Measurements from ENCODE around the gene ASCL2. TPM values are rescaled to one million over a fixed set of nuclear protein-coding genes. Genes with fewer than 3 reads are reported as not detected.

ASCL2 gene
- total and polyA plus RNA-seq, 2 of the 4 experiments (the other 2 are of a cell fraction): not detected

DNA sequence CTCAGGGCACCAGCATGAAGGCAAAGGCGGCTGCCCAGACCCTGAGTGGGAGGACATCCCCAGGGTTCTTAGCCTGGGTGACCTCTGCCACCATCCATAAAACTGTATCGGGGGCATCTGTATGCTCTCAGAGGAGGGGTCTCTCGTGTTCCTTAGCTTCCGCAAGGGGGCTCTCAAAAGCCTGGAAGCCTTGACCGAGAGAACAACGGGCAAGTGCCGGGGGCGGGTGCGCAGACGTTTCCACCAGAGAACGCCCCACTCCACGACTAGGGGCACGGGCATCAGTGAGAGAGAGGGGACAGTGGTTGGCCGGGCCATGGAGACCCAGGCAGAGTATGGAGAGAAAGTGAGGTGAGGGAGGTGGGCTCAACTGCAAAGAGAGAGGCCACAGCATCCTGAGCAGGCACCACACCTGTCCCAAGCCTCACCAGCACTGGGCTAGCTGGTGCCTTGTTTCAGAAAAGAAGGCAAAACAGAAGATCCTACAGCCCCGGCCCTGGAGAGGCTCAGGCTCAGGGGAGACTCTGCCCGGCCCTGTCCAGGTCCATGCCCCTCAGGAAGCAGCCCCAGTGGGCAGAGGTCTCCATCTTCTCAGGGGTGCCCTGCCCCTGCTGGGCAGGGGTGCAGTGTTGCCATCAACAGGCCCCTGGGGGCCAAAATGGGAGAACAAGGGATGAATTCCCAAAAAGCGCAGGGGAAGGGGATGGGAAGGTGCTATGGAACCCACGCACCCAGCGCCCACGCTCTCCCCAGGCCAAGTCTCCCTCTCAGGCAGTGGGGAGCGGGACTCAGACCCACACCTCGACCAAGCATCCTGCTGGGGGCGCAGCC lies 37.3 kb upstream of the ASCL2 start:
- peaks cover 3% of the 10 kb centered on the region; the same call in 1 of the 2 replicates for H4K20me1 ChIP-seq (ENCODE audit: insufficient read depth, low read length)
- DNase-seq: no peak
- H2AK9ac ChIP-seq (replicated peaks; ENCODE audit: low read depth, low read length, poor library complexity): peak overlapping the region; percentile 77
- no peaks in the 10 kb centered on the region for H3K79me1 ChIP-seq (ENCODE audit: low read depth in 1 of 2, low read length in 2 of 2)
- no peak overlapping the region for H3K4me3 ChIP-seq (ENCODE audit: insufficient read depth, low read depth, low read length)
- peaks cover 9% of the 10 kb centered on the region for H3K9me1 ChIP-seq (ENCODE audit: insufficient read depth, low read length)
- H3K27me3 ChIP-seq (ENCODE audit: control insufficient read depth, insufficient read depth, low read length): no peaks in the 10 kb centered on the region
- no peaks in the 10 kb centered on the region for H3K9me3 ChIP-seq (ENCODE audit: control insufficient read depth, insufficient read depth, low read length)
- H4K8ac ChIP-seq (ENCODE audit: low read depth in 2 of 2, low read length in 2 of 2): peak overlapping the region; percentile 77 to 93; a peak in 3 of 4 replicates
- no peaks in the 10 kb centered on the region for H3K36me3 ChIP-seq (ENCODE audit: control insufficient read depth, insufficient read depth, low read length)
- H3K4ac ChIP-seq (ENCODE audit: low read depth, low read length): peak overlapping the region; percentile 76
- WGBS, 2 experiments (ENCODE audit: extremely low coverage in 2 of 2, insufficient read length in 1 of 2): 94% methylated on average over 15 of the region's 23 CpGs; no CpG with 5 or more reads in 1 of the 2 experiments
- no peak overlapping the region for H3K9ac ChIP-seq (ENCODE audit: low read depth, low read length)
- H2BK120ac ChIP-seq (ENCODE audit: low read depth, low read length): peak overlapping the region; percentile 31; the same call in 1 of the 2 replicates
- H2BK5ac ChIP-seq (ENCODE audit: low read depth, low read length, poor library complexity, severe bottlenecking): no peak overlapping the region
- 0 out of 3 replicates have a peak overlapping the region, but pooled peaks have one; percentile 9 for H2BK15ac ChIP-seq (ENCODE audit: low read depth, low read length)
- in situ Hi-C loops (cut with MboI; ENCODE audit: low sequenced_read_pairs): no loop called here
- H2AK5ac ChIP-seq (ENCODE audit: low read depth, low read length): peak overlapping the region; percentile 73
- no TSS peak for BruUV-seq (replicated peaks)
- peak overlapping the region; percentile 77 for H2AFZ ChIP-seq (replicated peaks; ENCODE audit: low read length, poor library complexity)
- ATAC-seq (ENCODE audit: low read depth): no peak
- H3K14ac ChIP-seq (replicated peaks; ENCODE audit: low read depth, low read length): no peak overlapping the region
- no peak overlapping the region for H3K27ac ChIP-seq (ENCODE audit: insufficient read depth, low read length)
- peaks cover 19% of the 10 kb centered on the region for H3K4me1 ChIP-seq (ENCODE audit: control insufficient read depth, insufficient read depth, low read length)
- no peak overlapping the region for H2BK20ac ChIP-seq (ENCODE audit: low read depth, low read length)
- dilution Hi-C loops (cut with HindIII; ENCODE audit: low sequenced_read_pairs, unreplicated experiment): no loop called here
- H3K4me2 ChIP-seq (ENCODE audit: low read depth, low read length): no peak overlapping the region
- POLR2A ChIA-PET (ENCODE audit: unreplicated experiment): no interaction called here
- H4K91ac ChIP-seq (ENCODE audit: insufficient read depth, low read depth, low read length): peak overlapping the region; percentile 66
- H3K56ac ChIP-seq (ENCODE audit: extremely low read depth, insufficient read depth, low read length): no peak overlapping the region
- H3K18ac ChIP-seq (ENCODE audit: low read depth, low read length): no peak overlapping the region; the same call in 1 of the 2 replicates
- peak overlapping the region; percentile 65; the same call in 1 of the 2 replicates for H4K5ac ChIP-seq (ENCODE audit: low read depth, low read length)
- intact Hi-C loops (cut with micrococcal nuclease): loop anchor here (2.0 kb wide), 1 partner anchor 71 kb away; no protein-coding TSS in a partner anchor
- CTCF ChIA-PET: interaction anchor here (4.4 kb wide), 1 partner anchor 112 kb away, joined by 73 read pairs; no protein-coding TSS in a partner anchor
- no peak overlapping the region for H3K23ac ChIP-seq (ENCODE audit: low read depth, low read length)
- no peak for TF ChIP-seq RCOR1 (IDR thresholded peaks at IDR 0.05; ENCODE audit: insufficient replicate concordance, low read length)
- no peak for TF ChIP-seq MXI1 (IDR thresholded peaks at IDR 0.05; ENCODE audit: borderline replicate concordance, low read depth, low read length)
- no peak for TF ChIP-seq RFX5 (IDR thresholded peaks at IDR 0.05; ENCODE audit: low read depth, low read length)
- TF ChIP-seq MAFK (IDR thresholded peaks at IDR 0.05; ENCODE audit: low read depth, low read length): no peak
- TF ChIP-seq, protein P1, sequence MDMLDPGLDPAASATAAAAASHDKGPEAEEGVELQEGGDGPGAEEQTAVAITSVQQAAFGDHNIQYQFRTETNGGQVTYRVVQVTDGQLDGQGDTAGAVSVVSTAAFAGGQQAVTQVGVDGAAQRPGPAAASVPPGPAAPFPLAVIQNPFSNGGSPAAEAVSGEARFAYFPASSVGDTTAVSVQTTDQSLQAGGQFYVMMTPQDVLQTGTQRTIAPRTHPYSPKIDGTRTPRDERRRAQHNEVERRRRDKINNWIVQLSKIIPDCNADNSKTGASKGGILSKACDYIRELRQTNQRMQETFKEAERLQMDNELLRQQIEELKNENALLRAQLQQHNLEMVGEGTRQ (IDR thresholded peaks at IDR 0.05; ENCODE audit: low read depth, low read length): no peak
- no peak for TF ChIP-seq RAD21 (IDR thresholded peaks at IDR 0.05; ENCODE audit: low read length)
- TF ChIP-seq FOS (IDR thresholded peaks at IDR 0.05; ENCODE audit: low read depth, low read length): no peak
- no peak for TF ChIP-seq SMC3 (IDR thresholded peaks at IDR 0.05; ENCODE audit: low read depth, low read length)
- TF ChIP-seq MAZ (IDR thresholded peaks at IDR 0.05; ENCODE audit: borderline replicate concordance, low read depth, low read length): no peak
- TF ChIP-seq POLR2A (IDR thresholded peaks at IDR 0.05; ENCODE audit: low read depth, low read length): no peak
- TF ChIP-seq, protein P2, sequence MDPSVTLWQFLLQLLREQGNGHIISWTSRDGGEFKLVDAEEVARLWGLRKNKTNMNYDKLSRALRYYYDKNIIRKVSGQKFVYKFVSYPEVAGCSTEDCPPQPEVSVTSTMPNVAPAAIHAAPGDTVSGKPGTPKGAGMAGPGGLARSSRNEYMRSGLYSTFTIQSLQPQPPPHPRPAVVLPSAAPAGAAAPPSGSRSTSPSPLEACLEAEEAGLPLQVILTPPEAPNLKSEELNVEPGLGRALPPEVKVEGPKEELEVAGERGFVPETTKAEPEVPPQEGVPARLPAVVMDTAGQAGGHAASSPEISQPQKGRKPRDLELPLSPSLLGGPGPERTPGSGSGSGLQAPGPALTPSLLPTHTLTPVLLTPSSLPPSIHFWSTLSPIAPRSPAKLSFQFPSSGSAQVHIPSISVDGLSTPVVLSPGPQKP (IDR thresholded peaks at IDR 0.05; ENCODE audit: borderline replicate concordance, low read depth, low read length): no peak
- TF ChIP-seq CEBPB (IDR thresholded peaks at IDR 0.05; ENCODE audit: low read depth, low read length): no peak
- no peak for TF ChIP-seq CHD1 (IDR thresholded peaks at IDR 0.05; ENCODE audit: low read depth, low read length)
- TF ChIP-seq, protein P3, sequence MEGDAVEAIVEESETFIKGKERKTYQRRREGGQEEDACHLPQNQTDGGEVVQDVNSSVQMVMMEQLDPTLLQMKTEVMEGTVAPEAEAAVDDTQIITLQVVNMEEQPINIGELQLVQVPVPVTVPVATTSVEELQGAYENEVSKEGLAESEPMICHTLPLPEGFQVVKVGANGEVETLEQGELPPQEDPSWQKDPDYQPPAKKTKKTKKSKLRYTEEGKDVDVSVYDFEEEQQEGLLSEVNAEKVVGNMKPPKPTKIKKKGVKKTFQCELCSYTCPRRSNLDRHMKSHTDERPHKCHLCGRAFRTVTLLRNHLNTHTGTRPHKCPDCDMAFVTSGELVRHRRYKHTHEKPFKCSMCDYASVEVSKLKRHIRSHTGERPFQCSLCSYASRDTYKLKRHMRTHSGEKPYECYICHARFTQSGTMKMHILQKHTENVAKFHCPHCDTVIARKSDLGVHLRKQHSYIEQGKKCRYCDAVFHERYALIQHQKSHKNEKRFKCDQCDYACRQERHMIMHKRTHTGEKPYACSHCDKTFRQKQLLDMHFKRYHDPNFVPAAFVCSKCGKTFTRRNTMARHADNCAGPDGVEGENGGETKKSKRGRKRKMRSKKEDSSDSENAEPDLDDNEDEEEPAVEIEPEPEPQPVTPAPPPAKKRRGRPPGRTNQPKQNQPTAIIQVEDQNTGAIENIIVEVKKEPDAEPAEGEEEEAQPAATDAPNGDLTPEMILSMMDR (conservative IDR thresholded peaks at IDR 0.05; ENCODE audit: low read depth, low read length): no peak

All from IMR-90 (cell line).